Mesothelial cell of epicardium (in vitro differentiated cells): ENCODE data around the gene MRPS9. TPM values are rescaled to one million over a fixed set of nuclear protein-coding genes. Genes with fewer than 3 reads are reported as not detected.

Experiments used
- DNase-seq, 2 experiments: peaks; one replicate each; pipeline ENCODE4 v3.0.0; 2021; ENCODE audit warnings: low spot score in 2 of 2; ENCODE audit not compliant: unreplicated experiment in 2 of 2
- H3K27ac Mint-ChIP-seq: 2 replicates; pipeline ENCODE4 v1.8.0; 2021; ENCODE audit warnings: mixed read lengths
- H3K27me3 Mint-ChIP-seq: 2 replicates; pipeline ENCODE4 v1.8.0; 2021; ENCODE audit warnings: low read depth, mixed read lengths
- H3K36me3 Mint-ChIP-seq: 2 replicates; pipeline ENCODE4 v1.8.0; 2021; ENCODE audit warnings: mixed read lengths
- H3K4me1 Mint-ChIP-seq: 2 replicates; pipeline ENCODE4 v1.8.0; 2021; ENCODE audit warnings: mixed read lengths
- H3K4me3 Mint-ChIP-seq: 2 replicates; pipeline ENCODE4 v1.8.0; 2021; ENCODE audit warnings: mild to moderate bottlenecking, moderate library complexity, mixed read lengths
- H3K9me3 Mint-ChIP-seq: 2 replicates; pipeline ENCODE4 v1.8.0; 2021; ENCODE audit warnings: mixed read lengths
- total RNA-seq: library from RNA; stranded (reverse); gene quantifications from 3 replicates; pipeline ENCODE4 v1.2.1, GENCODE V29; 2021
- TF ChIP-seq, protein P1 (sequence below): fragments of 200-600 bp; sonication (generic); IDR thresholded peaks from one replicate; pipeline ENCODE4 v1.5.0; 2021; ENCODE audit warnings: antibody characterized with exemption; ENCODE audit not compliant: unreplicated experiment

The MRPS9 gene
- total RNA-seq, 1 donor from 2014 or later: 37.1 TPM

DNA sequence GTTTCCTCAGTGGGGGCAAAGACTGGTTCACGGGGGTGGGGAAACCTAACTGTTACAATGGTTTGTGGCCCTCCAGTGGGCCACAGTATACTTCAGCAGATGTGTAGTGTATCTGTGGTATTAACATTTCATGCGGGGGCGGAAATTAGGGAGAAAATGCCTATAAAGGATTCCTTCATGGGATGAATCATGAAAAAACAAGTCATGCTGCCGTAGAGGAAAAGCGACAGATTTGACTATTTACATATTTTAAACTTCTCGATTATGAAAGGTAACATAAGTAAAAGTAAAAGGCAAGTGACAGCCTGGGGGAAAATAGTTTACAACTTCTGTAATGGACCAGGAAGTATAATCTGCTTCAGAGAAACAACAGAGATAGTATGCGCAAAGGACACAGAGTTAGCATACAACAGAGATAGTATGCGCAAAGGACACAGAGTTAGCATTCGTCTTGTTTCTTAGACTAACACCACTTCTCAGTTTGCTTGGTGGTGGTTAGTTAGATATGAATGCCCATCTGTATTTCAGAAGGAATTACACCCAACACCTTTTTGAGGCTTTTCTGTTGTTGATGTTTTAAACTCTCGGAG, 41.1 kb downstream of the MRPS9 start:
- H3K4me1 Mint-ChIP-seq: peaks cover 43% of the 10 kb centered on the region
- peaks cover under 1% of the 10 kb centered on the region for H3K36me3 Mint-ChIP-seq
- H3K27me3 Mint-ChIP-seq: no peaks in the 10 kb centered on the region
- no peak overlapping the region for H3K4me3 Mint-ChIP-seq
- DNase-seq: no peak
- TF ChIP-seq, protein P1, sequence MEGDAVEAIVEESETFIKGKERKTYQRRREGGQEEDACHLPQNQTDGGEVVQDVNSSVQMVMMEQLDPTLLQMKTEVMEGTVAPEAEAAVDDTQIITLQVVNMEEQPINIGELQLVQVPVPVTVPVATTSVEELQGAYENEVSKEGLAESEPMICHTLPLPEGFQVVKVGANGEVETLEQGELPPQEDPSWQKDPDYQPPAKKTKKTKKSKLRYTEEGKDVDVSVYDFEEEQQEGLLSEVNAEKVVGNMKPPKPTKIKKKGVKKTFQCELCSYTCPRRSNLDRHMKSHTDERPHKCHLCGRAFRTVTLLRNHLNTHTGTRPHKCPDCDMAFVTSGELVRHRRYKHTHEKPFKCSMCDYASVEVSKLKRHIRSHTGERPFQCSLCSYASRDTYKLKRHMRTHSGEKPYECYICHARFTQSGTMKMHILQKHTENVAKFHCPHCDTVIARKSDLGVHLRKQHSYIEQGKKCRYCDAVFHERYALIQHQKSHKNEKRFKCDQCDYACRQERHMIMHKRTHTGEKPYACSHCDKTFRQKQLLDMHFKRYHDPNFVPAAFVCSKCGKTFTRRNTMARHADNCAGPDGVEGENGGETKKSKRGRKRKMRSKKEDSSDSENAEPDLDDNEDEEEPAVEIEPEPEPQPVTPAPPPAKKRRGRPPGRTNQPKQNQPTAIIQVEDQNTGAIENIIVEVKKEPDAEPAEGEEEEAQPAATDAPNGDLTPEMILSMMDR: no peak
- H3K9me3 Mint-ChIP-seq: no peaks in the 10 kb centered on the region
- H3K27ac Mint-ChIP-seq: peak overlapping the region; percentile 89

DNA sequence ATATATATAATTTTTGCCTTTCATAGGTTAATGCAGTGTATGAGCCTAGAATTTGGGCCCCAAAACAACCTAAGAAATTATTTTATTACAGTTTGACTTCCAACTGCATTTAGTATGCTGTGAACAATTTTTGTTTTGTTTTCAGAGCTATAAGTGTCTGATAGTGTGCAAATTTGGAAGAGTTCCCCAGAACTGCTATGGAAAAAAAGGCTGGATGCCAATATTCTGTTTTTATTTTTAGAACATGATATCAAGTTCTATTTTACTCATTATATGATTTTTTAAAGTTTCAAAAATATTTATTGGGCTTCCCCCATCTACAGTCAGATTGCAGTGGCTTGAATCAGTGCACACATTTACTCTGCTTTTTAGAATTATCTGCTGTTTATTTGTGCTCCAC, 42.6 kb downstream of the MRPS9 start:
- peak overlapping the region; percentile 74 for H3K27ac Mint-ChIP-seq
- peaks cover 43% of the 10 kb centered on the region for H3K4me1 Mint-ChIP-seq
- DNase-seq: no peak
- no peaks in the 10 kb centered on the region for H3K36me3 Mint-ChIP-seq
- TF ChIP-seq, protein P1: no peak
- H3K27me3 Mint-ChIP-seq: no peaks in the 10 kb centered on the region
- no peak overlapping the region for H3K4me3 Mint-ChIP-seq
- H3K9me3 Mint-ChIP-seq: no peaks in the 10 kb centered on the region

DNA sequence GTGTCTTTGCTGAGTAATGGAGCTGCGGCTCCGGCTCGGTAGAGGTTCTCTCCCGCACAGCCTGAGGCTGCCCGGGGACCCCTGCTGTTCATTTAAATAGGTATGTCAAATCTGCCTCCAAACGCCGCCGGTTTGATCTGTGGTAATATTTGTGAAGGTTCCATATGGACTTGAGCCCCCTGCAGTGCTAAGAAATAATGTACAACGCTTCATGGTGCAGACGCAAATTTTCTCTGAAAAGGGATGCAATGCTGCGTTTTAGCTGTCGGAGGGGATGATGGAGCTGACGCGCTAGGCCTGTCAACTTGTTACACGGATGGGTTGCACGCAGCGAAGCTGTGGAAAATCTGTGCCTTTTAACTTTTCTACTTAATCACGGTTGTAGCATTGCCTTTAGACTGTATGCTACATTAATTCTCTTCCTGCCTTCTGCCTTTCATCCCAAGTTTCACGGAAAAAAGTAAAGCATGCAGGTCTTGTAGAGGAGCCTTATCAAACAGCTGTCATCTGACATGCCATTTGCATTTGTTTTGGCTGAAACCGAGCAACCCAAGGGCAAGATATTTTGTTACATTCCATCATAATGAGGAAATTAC, 43.2 kb downstream of the MRPS9 start:
- Mint-ChIP-seq H3K4me3 (peak overlapping the region; percentile 25), H3K27me3 (no peaks in the 10 kb centered on the region), H3K27ac (peak overlapping the region; percentile 74), H3K4me1 (peaks cover 46% of the 10 kb centered on the region), H3K9me3 (no peaks in the 10 kb centered on the region), H3K36me3 (no peaks in the 10 kb centered on the region)
- DNase-seq: no peak
- TF ChIP-seq, protein P1: no peak

DNA sequence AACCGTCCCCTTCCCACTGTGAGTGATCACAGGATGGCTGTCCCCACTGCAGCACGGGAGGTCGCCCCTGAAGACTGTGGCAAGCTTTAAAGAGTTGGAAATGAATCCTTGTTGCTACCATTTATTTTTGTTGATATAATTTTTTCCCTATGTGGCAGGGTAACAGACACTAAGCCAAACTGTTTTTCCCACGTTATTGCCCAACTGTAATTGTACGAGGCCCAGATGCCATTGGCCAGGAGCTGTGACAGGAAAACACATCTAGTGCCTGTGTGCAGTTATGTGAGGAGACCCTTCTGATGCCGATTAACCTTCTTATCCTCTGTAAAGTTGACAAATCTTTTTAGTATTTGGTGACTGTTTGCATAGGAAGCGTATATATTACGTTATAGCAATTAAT, 44.2 kb downstream of the MRPS9 start:
- no peak for DNase-seq
- Mint-ChIP-seq H3K27ac (peak overlapping the region; percentile 78), H3K4me1 (peaks cover 53% of the 10 kb centered on the region), H3K36me3 (no peaks in the 10 kb centered on the region), H3K4me3 (no peak overlapping the region), H3K27me3 (no peaks in the 10 kb centered on the region), H3K9me3 (no peaks in the 10 kb centered on the region)
- TF ChIP-seq, protein P1: no peak

DNA sequence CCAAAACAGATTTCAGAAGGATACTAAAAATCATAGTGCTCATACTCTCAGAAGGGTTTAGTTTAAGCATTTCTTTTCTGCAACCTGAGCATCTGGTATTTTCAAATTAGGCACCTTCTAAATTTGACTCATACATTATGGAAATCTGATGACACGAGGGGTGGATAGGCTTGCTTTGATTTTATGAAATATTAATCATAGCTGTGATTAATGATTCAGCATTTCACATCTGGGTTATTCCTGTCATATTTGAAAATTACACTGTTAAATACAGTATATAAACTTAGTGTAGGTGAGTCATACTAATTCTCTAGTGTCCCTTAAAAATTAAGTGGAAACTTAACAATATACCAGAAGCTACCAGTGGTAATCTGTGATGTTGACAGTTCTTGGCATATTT, 47.7 kb downstream of the MRPS9 start:
- no peaks in the 10 kb centered on the region for H3K36me3 Mint-ChIP-seq
- H3K4me3 Mint-ChIP-seq: no peak overlapping the region
- TF ChIP-seq, protein P1: no peak
- no peaks in the 10 kb centered on the region for H3K9me3 Mint-ChIP-seq
- DNase-seq: no peak
- no peaks in the 10 kb centered on the region for H3K27me3 Mint-ChIP-seq
- no peak overlapping the region for H3K27ac Mint-ChIP-seq
- peaks cover 36% of the 10 kb centered on the region for H3K4me1 Mint-ChIP-seq
